GM21723 (cell line): ENCODE results near the gene KCNB1.

Source experiments
- ATAC-seq: cut with Tn5 transposase; IDR thresholded peaks from one replicate; pipeline ENCODE4 v1.9.1; 2021; ENCODE audit warnings: mild to moderate bottlenecking, moderate library complexity; ENCODE audit not compliant: unreplicated experiment

The KCNB1 gene

GRCh38 chr20:49445176-49445575 lies 37.3 kb downstream of the KCNB1 start:
- ATAC-seq: no peak

- ATAC-seq: no peak
Measured at GRCh38 chr20:49444553-49444990, 37.9 kb downstream of the KCNB1 start.

- ATAC-seq: no peak
Measured at GRCh38 chr20:49437057-49437456, 45.4 kb downstream of the KCNB1 start.

- ATAC-seq: no peak
Measured at GRCh38 chr20:49435639-49436038, 46.8 kb downstream of the KCNB1 start.

- ATAC-seq: no peak
Measured at GRCh38 chr20:49433333-49433732, 49.1 kb downstream of the KCNB1 start.

GRCh38 chr20:49432550-49432949 lies 49.9 kb downstream of the KCNB1 start:
- no peak for ATAC-seq

- no peak for ATAC-seq
Measured at GRCh38 chr20:49431329-49431728, 51.1 kb downstream of the KCNB1 start.

- no peak for ATAC-seq
Measured at GRCh38 chr20:49430320-49430719, 52.1 kb downstream of the KCNB1 start.

GRCh38 chr20:49427751-49428518 lies 54.5 kb downstream of the KCNB1 start:
- no peak for ATAC-seq

- ATAC-seq: no peak
Measured at GRCh38 chr20:49426873-49427272, 55.6 kb downstream of the KCNB1 start.

GRCh38 chr20:49426395-49426794 lies 56.1 kb downstream of the KCNB1 start:
- ATAC-seq: no peak

GRCh38 chr20:49424536-49424935 lies 57.9 kb downstream of the KCNB1 start:
- ATAC-seq: no peak

GRCh38 chr20:49422161-49422560 lies 60.3 kb downstream of the KCNB1 start:
- no peak for ATAC-seq

GRCh38 chr20:49420811-49421295 lies 61.6 kb downstream of the KCNB1 start:
- no peak for ATAC-seq

GRCh38 chr20:49420292-49420691 lies 62.2 kb downstream of the KCNB1 start:
- ATAC-seq: no peak

- no peak for ATAC-seq
Measured at GRCh38 chr20:49419785-49420184, 62.7 kb downstream of the KCNB1 start.

GRCh38 chr20:49418809-49419208 lies 63.7 kb downstream of the KCNB1 start:
- ATAC-seq: no peak

GRCh38 chr20:49417843-49418555 lies 64.5 kb downstream of the KCNB1 start:
- no peak for ATAC-seq

GRCh38 chr20:49415668-49416044 lies 66.8 kb downstream of the KCNB1 start:
- no peak for ATAC-seq

- no peak for ATAC-seq
Measured at GRCh38 chr20:49415005-49415667, 67.3 kb downstream of the KCNB1 start.

GRCh38 chr20:49413677-49414076 lies 68.8 kb downstream of the KCNB1 start:
- no peak for ATAC-seq

GRCh38 chr20:49412953-49413352 lies 69.5 kb downstream of the KCNB1 start:
- no peak for ATAC-seq
